HG03097 (cell line): ENCODE results near the gene FRK.
A peak's percentile ranks its signal among the peaks of the same experiment; 100 is the strongest.
"Not testable (repeated sequence)": the region's sequence is repeated elsewhere in the genome, so short reads cannot be mapped to it uniquely, and the experiment has no call there.

ENCODE experiments used
- ATAC-seq: cut with Tn5 transposase; IDR thresholded peaks from one replicate; pipeline ENCODE4 v1.9.1; 2021; ENCODE audit not compliant: unreplicated experiment, low FRiP score

FRK gene

GRCh38 chr6:116060572-116061283 is at the start of gene FRK:
Gene FRK, minus strand, starts transcription at chr6:116060891. Its CDS starts 580 bp downstream, at chr6:116060311.
- no peak for ATAC-seq

DNA sequence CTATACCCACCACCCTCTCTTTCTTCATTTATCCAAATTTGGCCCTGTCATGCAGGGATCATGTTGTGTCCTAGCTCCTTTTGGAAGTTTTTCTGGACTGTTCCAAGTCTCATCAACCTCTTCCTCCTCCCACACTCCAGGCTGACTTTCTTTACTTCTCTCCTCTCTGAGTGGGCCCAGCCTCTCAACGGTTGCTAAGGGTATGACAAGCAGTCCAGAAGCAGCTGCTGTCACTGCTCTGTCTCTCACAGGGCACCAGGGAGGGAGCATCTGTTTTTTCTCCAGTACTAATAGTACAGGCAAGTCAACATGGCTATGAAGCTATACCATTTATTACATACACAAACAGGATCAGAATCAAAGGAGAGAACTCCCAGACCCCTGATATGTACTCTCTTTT is 48.1 kb upstream of the FRK start:
- ATAC-seq = no peak

DNA sequence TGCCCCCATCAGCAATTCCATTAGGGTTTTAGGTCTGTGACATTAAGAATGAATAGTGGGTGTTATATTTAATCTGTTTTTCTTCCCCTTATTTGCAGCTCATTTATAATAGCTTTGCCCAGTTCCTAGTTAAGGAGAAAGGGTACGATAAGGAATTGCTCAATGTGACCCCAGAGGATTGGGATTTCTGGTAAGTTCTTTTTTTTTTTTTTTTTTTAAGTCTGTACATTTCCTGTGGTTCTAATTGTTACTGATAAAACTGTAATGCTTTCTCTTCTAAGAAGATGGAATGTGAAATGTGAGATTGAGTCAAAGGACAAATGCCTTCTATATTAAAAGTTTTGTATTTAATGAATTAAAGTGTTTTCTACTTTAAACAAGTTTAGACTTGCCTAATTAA is 45.5 kb upstream of the FRK start:
- no peak for ATAC-seq

DNA sequence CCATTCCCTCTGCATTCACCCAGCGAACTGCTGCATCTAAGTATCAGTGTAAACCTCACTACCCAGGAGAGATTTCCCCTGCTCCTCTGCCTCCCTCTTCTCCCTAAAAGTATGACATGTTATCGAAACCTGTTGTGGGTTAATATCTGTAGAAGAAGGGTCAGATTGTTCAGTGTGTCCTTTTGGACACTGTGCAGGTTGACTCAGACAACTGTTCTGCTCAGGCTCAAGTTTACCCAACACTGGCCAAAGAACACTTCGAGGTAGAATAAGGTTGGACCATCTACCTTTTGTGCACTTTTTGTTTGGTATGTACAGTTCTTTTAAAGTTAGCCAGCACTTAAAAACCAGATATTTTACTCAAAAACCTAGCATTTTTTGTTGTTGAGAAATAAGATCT is 44.6 kb upstream of the FRK start:
- no peak for ATAC-seq

DNA sequence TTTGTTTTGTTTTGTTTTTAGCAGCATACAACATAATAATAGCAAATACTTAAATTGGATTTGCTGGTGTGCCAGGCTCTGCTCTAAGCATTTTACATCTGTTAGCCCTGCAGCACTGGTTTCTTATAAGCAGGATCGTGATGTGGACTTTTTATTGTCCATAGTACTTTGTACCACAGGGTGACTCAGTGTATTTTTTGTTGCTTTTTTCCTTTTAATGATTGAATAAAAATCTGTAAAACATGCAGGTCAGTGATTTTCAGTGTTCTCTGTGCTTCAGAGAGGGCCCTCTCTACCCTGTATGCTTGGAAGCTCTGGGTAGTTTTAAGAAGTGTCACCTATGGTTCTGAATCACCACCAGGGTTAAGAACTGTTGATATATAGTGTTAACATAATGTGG is 43.9 kb upstream of the FRK start:
- ATAC-seq = no peak

DNA sequence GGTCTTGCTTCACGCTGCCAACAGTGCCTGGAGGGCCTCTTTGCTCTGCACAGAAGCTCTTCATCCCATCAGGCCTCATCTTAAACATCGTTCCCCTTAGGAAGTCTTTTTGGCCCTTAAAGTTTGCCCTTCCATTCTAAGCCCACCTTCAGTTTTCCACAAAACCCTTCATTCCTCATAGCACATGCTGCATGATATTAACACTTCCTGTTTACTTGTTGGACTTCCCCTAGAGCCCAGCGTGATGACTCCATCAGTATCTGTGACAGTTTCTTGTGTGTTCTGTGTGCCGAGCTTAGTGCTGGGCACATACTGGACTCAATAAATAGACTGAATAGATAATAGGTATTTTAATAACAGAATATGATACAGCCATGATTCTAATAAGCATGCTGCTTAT is 42.2 kb upstream of the FRK start:
- no peak for ATAC-seq

DNA sequence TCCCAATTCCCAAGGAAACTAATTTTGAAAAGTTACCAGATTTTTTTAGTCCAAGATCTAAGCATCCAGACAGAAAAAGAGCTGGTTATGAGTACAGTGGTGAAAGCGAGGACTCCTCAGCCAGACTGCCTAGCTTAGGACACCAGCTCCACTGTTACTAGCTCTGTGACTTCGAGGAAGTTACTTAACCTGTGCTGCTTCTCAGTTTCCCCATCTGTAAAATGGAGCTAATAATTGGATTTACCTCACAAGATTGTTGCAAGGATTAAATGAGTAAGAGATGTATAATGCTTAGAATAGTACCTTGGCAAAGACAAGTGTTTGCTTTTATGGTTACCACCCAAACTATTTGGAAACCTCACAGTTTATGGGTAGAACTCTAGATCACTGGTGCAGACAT is 41.1 kb upstream of the FRK start:
- no peak for ATAC-seq

DNA sequence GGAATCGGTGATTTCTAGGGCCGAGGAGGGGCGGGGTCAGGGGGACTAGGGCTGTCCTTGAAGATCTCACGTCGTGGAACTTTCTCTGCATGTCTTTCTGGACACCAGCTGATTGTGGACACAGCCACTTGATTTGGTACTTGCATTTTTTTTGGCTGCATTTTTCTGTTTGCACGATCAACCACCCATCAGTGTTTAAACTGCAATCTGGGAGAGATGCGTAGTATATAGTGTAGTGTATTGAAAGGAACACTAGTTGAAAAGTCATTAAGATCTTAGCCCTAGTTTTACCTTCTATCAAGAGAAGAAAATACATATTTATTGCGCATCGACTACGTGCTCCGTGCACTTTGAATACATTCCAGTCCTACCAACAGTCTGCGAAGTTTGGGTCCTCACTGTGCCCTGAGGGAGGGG is 40.6 kb upstream of the FRK start:
- peak; percentile 0 for ATAC-seq

DNA sequence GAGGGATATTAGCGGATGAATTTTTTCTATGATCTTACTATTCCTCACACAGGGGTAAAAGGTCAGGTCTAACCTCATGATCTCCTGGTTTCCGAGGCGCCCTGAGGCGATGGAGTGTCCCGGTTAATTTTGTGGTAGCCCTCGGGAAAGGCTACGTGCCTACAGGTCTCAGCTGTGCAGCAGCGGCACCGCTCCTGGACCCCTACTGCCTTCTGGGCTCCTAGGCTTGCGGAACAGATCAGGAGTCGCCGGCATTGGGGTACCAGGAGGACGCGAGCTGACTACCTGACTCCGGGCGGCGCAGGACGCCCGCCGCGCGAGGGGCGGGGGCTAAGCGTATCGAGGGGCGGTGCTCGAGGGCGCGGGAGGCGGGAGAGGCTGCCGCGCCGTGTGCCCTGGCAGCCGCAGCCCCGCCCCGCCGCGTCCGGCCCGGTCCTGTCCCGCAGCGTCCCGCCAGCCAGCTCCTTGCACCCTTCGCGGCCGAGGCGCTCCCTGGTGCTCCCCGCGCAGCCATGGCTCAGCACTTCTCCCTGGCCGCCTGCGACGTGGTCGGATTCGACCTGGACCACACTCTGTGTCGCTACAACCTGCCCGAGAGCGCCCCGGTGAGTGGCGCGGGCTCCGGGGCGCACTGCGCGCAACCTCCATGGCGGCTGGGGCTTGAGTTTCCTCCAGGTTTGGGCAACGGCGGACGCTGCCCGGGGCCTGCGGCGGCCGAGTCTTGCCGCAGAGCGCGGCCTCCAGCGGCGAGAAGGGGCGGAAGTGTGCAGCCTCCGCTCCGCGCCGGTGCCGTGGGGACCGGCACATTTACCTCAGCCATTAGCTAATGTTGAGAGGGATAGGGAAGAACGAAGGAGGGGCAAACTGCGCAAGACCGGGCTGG is 40.0 kb upstream of the FRK start, which contains the start of gene NT5DC1:
Gene NT5DC1 (plus strand): TSS at position 435 of the 883 bp plus-strand sequence. CDS start 78 bp downstream, at position 513.
- peak; percentile 87 for ATAC-seq

DNA sequence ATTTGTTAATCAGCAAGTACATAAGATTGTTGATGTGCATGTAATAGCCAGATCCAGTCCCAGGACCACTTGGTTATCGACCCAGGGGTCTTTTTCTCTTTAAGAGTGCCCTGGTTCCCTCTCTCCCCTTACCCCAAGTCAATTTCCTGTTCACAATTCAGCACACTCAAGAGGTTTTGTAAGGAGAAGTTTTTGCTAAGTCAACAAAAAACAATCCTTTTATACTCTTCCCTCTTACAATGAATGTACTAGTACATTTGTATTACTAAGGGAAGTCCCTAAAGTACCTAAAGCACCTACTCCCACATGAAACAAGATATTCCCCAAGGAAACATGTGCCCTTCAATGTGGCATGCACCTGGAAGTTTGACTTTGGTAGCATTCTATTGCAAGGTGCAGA is 38.3 kb upstream of the FRK start:
- no peak for ATAC-seq

DNA sequence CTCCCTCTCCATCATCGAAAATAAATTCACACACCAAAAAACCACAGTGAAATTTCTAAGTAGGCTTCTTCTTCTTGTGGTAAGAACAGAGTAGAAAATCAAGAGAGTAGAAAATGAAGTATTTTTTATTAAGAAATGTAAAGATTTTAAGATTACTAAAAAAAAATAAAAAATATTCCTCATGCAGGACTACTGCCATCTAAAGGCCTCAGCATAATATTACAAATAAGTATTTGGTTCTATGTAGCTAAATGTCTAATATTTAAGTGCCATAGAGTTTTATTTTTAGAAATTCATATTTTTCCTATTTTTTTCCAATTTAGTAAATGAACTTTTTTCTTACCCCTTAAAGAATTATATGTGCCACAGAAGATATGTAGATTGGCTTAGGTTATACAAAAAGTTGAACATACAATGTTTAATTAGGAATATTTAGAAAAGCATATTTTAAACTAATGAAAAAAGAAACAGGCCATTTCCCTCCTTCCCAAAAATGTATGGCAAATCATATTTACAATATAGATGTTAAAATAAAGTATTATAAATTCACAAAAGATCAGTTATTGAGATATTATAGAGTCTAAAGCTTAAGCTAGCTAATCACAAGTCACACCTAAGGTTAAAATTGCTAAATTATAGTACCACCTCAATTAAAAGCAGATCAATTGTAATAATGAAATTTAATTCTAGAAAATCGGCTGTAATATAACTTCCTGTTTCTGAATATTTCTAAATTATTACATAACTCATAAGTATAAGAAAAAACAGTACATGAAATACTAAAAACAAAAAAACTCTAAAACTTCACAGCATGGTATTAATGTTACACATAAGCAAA is 36.5 kb upstream of the FRK start:
- no peak for ATAC-seq

- ATAC-seq = not testable (repeated sequence)
These were observed 35.5 kb upstream of the FRK start for GRCh38 chr6:116096048-116096759.

DNA sequence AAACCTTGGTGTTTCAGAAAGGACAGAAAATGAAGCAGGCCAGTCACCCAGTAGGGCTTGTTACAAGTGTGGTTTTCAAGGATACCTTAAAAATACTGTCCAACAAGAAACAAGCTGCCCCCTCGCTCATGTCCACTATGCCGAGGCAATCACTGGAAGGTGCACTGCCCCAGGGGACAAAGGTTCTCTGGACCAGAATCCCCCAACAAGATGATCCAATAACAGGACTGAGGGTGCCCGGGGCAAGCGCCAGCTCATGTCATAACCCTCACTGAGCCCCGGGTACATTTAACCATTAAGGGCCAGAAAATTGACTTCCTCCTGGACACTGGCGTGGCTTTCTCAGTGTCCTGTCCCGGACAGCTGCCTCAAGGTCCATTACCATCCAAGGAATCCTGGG is 33.4 kb upstream of the FRK start:
- ATAC-seq = no peak

- peak; percentile 79 for ATAC-seq
These were observed 29.6 kb upstream of the FRK start for GRCh38 chr6:116090251-116090650.

- ATAC-seq = no peak
These were observed 28.3 kb upstream of the FRK start for GRCh38 chr6:116088946-116089345.

- ATAC-seq = peak; percentile 96
These were observed 26.8 kb upstream of the FRK start for GRCh38 chr6:116087437-116088027.

DNA sequence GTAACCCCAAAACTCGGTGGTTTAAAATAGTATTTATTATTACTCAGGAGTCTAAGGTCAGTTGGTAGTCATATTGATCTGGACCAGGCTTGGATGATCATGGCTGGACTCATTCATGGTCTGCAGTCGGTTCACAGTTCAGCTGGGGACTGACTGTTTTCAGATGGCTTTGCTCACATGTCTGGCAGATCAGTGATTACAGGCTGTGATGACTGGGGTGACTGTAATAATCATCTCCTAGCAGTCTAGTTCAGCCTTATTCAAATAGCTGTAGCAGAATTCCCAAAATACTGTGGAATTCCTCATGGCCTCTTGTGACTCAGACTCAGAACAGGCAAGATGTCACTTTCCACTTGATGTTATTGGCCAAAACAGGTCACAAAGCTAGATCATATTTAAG is 23.6 kb upstream of the FRK start:
- ATAC-seq = no peak

DNA sequence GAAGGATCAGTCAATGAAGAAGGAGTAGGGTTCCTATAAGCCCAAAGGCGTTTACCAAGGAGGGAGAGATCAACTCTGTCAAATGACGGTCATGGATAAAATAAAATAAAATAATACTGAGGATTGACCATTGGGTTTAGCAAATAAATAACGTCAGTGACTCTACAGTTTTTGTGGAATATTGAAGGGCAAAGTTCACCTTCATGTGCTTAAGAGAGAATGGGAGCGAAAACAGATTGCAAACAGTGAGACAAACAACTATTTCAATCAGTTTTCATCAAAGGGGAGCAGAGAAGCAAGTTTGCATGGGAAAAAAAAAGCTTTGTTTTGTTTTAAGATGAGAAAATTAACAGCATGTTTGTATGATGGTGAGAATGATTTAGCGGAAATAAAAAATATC is 22.4 kb upstream of the FRK start:
- ATAC-seq = no peak

- no peak for ATAC-seq
These were observed 18.3 kb upstream of the FRK start for GRCh38 chr6:116078945-116079344.

DNA sequence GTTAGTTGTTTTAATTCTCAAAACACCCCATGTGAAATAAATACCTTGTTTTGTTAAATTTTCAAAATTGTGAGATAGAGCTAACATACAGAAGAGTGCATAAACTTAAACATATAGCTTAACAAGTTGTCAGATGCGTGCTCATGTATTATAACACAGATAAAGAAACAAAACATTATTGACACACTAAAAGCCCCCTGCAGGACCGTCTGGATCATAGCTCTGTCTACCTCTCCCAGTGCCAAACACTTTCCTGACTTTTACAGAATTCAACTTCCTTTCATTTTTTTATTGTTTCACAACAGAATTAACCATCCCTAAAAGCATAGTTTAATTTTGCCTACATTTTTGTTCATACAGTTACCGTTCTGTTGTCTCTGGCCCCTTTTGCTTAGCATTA is 17.8 kb upstream of the FRK start:
- ATAC-seq = no peak
